Sigmoid colon (tissue), 7 donors: Measurements from ENCODE around the gene MKKS. TPM values are rescaled to one million over a fixed set of nuclear protein-coding genes. Genes with fewer than 3 reads are reported as not detected.

Source experiments
- DNase-seq: peaks from one replicate; pipeline ENCODE4 v3.0.0-alpha.2; 2019
- H3K27ac ChIP-seq, 4 donors: fragments of 200-600 bp; sonication (generic); one replicate each; pipeline ENCODE4 v1.5.1; 2016 to 2019; ENCODE audit warnings: mild to moderate bottlenecking in 1 of 4
- H3K27me3 ChIP-seq, 3 donors: fragments of 200-600 bp; sonication (generic); one replicate each; pipeline ENCODE4 v1.5.1; 2019; ENCODE audit warnings: mild to moderate bottlenecking in 1 of 3
- H3K36me3 ChIP-seq, 4 donors: fragments of 200-600 bp; sonication (generic); one replicate each; pipeline ENCODE4 v1.5.1; 2016 to 2019
- H3K4me1 ChIP-seq, 4 donors: fragments of 200-600 bp; sonication (generic); one replicate each; pipeline ENCODE4 v1.5.1; 2017 to 2019
- H3K4me3 ChIP-seq, 4 donors: fragments of 200-600 bp; sonication (generic); one replicate each; pipeline ENCODE4 v1.5.1; 2017 to 2019; ENCODE audit warnings: mild to moderate bottlenecking in 2 of 4, moderate library complexity in 1 of 4
- H3K9me3 ChIP-seq, 4 donors: fragments of 200-600 bp in 3 of 4; sonication (generic) in 3 of 4; one replicate each; pipeline versions ENCODE4 v1.5.1 to v1.6.1; 2013 to 2019
- EP300 ChIP-seq, 4 donors: sonication (generic); formaldehyde crosslinking; IDR thresholded peaks; one replicate each; pipeline ENCODE4 v1.6.1; 2017; ENCODE audit warnings: antibody characterized with exemption in 4 of 4
- POLR2A ChIP-seq, 2 donors: fragments of 450-650 bp; IDR thresholded peaks; one replicate each; pipeline ENCODE4 v1.6.1; 2016; ENCODE audit warnings: antibody characterized with exemption in 2 of 2, mild to moderate bottlenecking in 2 of 2, moderate library complexity in 2 of 2
- POLR2AphosphoS5 ChIP-seq, 4 donors: sonication (generic); formaldehyde crosslinking; IDR thresholded peaks; one replicate each; pipeline ENCODE4 v1.6.1; 2017; ENCODE audit warnings: antibody characterized with exemption in 4 of 4
- WGBS, 2 donors: extraction: QIAGEN DNeasy Blood & Tissue Kit; methylation state at CpG; one replicate each; pipeline ENCODE4 v1.1.7; 2013; 5-methylcytosine and 5-hydroxymethylcytosine counted together
- intact Hi-C: fragments of 100-400 bp; cut with DNase I; formaldehyde crosslinking; loops from one replicate; pipeline ENCODE4 v1.15.1; 2023
- polyA plus RNA-seq, 3 donors: library from polyadenylated mRNA; stranded (reverse); fragments of 200-250 nt; gene quantifications; one replicate each; pipeline ENCODE4 v1.2.3, GENCODE V29; 2013
- total RNA-seq, 4 donors: library from RNA; depleted of rRNA; stranded (reverse); fragments of >200 nt; gene quantifications; one replicate each; pipeline ENCODE4 v1.1.0, GENCODE V29; 2016
- TF ChIP-seq, protein P1 (sequence below), 4 experiments: fragments of 450-650 bp in 3 of 4; fragments of 200-600 bp in 1 of 4; IDR thresholded peaks; one replicate each; pipeline ENCODE4 v1.5.1; 2016 to 2019; ENCODE audit warnings: antibody characterized with exemption in 4 of 4, mild to moderate bottlenecking in 3 of 4, moderate library complexity in 2 of 4
- donor health status: healthy with polysubstance abuse.
- donor health status: Bipolar disorder and iron deficiency.
- donor health status: healthy.

MKKS gene
- total and polyA plus RNA-seq, 7 donors = 16.2 to 29.8 (median 19.9) TPM

DNA sequence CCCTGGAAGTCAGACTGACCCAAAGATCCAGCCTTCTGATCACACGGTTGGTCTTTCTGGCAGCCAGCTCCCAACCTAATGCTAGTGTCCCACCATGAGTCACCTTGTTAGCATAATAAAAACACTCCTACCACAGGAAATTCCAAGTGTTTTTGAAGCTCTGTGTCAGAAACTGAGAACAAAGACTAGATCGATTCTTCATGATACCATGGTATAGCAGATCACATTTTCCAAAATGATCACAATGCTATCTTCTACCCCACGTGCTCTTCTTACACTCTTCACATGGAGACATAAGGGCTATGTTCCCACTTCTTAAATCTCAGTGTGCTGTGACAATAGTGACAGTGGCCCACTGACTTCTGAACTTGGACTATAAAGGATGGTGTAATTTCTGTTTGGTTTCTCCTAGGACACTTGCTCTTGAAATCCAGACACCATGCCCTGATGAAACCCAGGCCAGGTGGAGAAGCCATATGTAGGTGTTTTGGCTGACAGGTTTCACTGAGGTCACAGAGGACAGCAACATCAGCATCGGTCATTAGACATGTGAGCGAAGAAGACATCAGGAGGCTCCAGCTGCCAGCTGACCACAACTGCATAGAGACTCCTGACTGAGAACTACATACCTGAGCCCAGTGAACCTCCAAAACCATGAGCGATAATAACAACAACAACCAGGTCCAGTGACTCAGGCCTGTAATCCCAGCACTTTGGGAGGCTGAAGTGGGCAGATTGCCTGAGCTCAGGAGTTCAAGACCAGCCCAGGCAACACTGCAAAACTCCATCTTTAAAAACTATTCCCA lies 57.5 kb downstream of the MKKS start:
- WGBS, 2 donors = 87% methylated on average over 6 of the region's 6 CpGs
- TF ChIP-seq EP300 (IDR thresholded peaks at IDR 0.05) (no peak), POLR2A (IDR thresholded peaks at IDR 0.05) (no peak), POLR2AphosphoS5 (IDR thresholded peaks at IDR 0.05) (no peak)
- TF ChIP-seq, protein P1, sequence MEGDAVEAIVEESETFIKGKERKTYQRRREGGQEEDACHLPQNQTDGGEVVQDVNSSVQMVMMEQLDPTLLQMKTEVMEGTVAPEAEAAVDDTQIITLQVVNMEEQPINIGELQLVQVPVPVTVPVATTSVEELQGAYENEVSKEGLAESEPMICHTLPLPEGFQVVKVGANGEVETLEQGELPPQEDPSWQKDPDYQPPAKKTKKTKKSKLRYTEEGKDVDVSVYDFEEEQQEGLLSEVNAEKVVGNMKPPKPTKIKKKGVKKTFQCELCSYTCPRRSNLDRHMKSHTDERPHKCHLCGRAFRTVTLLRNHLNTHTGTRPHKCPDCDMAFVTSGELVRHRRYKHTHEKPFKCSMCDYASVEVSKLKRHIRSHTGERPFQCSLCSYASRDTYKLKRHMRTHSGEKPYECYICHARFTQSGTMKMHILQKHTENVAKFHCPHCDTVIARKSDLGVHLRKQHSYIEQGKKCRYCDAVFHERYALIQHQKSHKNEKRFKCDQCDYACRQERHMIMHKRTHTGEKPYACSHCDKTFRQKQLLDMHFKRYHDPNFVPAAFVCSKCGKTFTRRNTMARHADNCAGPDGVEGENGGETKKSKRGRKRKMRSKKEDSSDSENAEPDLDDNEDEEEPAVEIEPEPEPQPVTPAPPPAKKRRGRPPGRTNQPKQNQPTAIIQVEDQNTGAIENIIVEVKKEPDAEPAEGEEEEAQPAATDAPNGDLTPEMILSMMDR (IDR thresholded peaks at IDR 0.05) = no peak
- intact Hi-C loops = no loop called here
- no peak overlapping the region for H3K4me3 ChIP-seq
- no peaks in the 10 kb centered on the region for H3K9me3 ChIP-seq
- no peak for DNase-seq
- H3K36me3 ChIP-seq = no peaks in the 10 kb centered on the region
- H3K27me3 ChIP-seq = no peaks in the 10 kb centered on the region
- H3K27ac ChIP-seq = no peak overlapping the region
- H3K4me1 ChIP-seq = no peaks in the 10 kb centered on the region

DNA sequence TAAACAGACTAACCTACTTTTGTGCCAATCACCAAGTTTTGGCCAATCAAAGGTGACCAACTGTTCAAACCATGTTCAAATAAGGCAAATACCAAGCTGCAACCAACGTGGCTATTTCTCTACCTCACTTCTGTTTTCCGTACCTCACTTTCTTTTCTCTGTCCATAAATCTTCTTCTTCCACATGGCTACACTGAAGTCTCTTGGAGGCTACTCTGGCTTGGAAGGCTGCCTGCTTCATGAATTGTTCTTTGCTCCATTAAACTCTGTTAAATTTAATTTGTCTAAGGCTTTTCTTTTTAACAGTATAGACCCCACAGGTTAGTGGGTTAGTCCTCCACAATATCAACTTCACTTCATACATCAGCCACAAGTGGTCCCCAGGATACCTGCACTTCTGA lies 58.8 kb downstream of the MKKS start:
- Histone ChIP-seq H3K27me3 (no peaks in the 10 kb centered on the region), H3K27ac (no peak overlapping the region), H3K36me3 (no peaks in the 10 kb centered on the region), H3K4me3 (no peak overlapping the region), H3K9me3 (no peaks in the 10 kb centered on the region), H3K4me1 (no peaks in the 10 kb centered on the region)
- WGBS, 2 donors = 56 to 79% methylated on average over 2 of the region's 2 CpGs
- intact Hi-C loops = no loop called here
- TF ChIP-seq POLR2AphosphoS5 (IDR thresholded peaks at IDR 0.05) (no peak), EP300 (IDR thresholded peaks at IDR 0.05) (no peak), POLR2A (IDR thresholded peaks at IDR 0.05) (no peak)
- TF ChIP-seq, protein P1 (IDR thresholded peaks at IDR 0.05) = no peak
- no peak for DNase-seq

DNA sequence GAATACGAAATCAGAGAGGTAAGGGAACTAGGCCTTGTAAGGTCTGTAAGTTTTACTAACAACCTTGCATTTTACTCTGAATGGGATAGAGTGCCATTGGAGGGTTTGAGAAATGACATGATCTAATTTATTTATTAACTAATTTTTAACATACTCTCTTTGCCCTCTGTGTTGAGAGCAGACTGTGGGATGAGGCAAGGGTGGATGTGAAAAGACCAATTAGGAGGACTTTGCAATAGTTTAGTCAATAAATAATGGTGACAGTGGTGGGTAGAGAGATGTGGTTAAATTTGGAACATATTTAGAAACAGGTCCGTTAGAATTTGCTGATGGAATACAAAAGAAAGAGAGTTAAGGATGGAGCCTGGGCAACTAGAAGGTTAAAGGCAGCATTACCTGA lies 60.0 kb downstream of the MKKS start:
- intact Hi-C loops = no loop called here
- Histone ChIP-seq H3K9me3 (no peaks in the 10 kb centered on the region), H3K27ac (no peak overlapping the region), H3K4me1 (no peaks in the 10 kb centered on the region), H3K4me3 (no peak overlapping the region), H3K27me3 (no peaks in the 10 kb centered on the region), H3K36me3 (no peaks in the 10 kb centered on the region)
- DNase-seq = no peak
- 75 to 80% methylated on average over 2 of the region's 2 CpGs for WGBS, 2 donors
- no peak for TF ChIP-seq EP300 (IDR thresholded peaks at IDR 0.05)
- TF ChIP-seq, protein P1 (IDR thresholded peaks at IDR 0.05) = no peak
- no peak for TF ChIP-seq POLR2A (IDR thresholded peaks at IDR 0.05)
- TF ChIP-seq POLR2AphosphoS5 (IDR thresholded peaks at IDR 0.05) = no peak

DNA sequence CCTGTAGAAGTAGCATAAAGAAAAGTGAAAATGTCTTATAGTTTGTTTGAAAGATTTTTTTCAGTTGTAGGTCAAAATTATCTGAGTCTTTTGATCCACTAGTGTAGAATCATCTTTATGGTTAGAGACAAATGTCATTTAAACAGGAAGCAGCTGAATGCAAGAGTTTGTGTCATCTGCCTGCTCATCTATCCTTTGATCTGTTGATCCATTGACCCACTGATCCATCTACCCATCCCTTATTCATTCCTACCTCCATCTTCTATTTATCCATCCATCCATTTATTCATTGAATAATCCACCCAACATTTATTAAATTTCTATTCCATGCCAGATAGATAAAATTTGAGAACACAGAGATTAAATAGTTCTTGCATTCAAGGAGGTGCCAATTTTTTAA lies 62.6 kb downstream of the MKKS start:
- no peak for DNase-seq
- no peaks in the 10 kb centered on the region for H3K4me1 ChIP-seq
- intact Hi-C loops = no loop called here
- no peak for TF ChIP-seq POLR2AphosphoS5 (IDR thresholded peaks at IDR 0.05)
- TF ChIP-seq POLR2A (IDR thresholded peaks at IDR 0.05) = no peak
- H3K36me3 ChIP-seq = no peaks in the 10 kb centered on the region
- H3K9me3 ChIP-seq = no peaks in the 10 kb centered on the region
- H3K27ac ChIP-seq = no peak overlapping the region
- no peaks in the 10 kb centered on the region for H3K27me3 ChIP-seq
- no peak overlapping the region for H3K4me3 ChIP-seq

DNA sequence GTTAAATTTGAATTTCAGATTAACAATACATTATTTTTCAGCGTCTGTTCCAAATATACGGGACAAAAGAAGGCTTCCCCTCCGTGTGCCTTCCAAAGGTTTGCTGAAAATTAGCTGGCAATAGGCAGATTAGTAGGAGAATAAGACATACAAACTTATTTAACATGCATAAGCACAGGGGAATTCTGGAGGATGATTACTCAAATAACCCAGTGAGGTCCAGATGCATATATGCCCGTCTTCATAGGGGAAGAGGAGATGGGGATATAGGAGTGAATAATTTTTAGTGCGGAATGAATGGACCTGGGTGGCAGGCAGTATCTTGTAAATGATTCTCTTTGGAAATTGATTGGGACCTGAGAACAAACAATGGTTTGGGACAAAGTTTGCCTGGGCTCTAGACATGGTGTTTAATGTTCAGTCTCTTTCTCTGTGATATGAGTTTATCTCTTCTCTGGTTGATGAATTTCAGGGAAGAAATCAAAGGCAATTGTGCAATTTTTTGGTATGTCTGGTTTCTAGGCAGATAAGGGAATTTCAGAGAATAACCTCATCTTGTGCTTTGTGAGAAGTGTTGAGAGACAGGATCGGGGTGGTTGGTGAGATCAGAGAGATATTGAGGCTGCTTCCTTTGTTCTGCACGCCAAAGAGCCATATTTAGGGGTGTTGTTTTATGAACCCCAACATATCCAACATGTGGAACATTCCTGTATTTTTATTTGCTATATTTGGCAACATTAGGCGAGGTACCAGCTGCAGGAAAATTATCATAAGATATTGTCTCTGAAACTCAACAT lies 63.7 kb downstream of the MKKS start:
- no peak for TF ChIP-seq POLR2A (IDR thresholded peaks at IDR 0.05)
- no peaks in the 10 kb centered on the region for H3K9me3 ChIP-seq
- DNase-seq = no peak
- no peaks in the 10 kb centered on the region for H3K4me1 ChIP-seq
- intact Hi-C loops = no loop called here
- 39 to 71% methylated on average over 8 of the region's 8 CpGs for WGBS, 2 donors
- H3K27me3 ChIP-seq = no peaks in the 10 kb centered on the region
- H3K4me3 ChIP-seq = no peak overlapping the region
- H3K27ac ChIP-seq = no peak overlapping the region
- no peaks in the 10 kb centered on the region for H3K36me3 ChIP-seq
